ENCODE data around the gene OXSM. TPM values are rescaled to one million over a fixed set of nuclear protein-coding genes. Genes with fewer than 3 reads are reported as not detected.

The OXSM gene
- total RNA-seq = 10 to 100 TPM; 10.4 to 13.6 TPM

GRCh38 chr3:25789596-25790556, at the start of gene OXSM:
TSS of gene OXSM (plus strand) at chr3:25790090. CDS start at chr3:25791021, 931 bp downstream.
- Mint-ChIP-seq H3K27ac (peak within 1 kb of the TSS; percentile 99), H3K27me3 (peaks cover 2% of the 10 kb centered on the region), H3K9me3 (no peaks in the 10 kb centered on the region), H3K4me1 (peaks cover 37% of the 10 kb centered on the region), H3K4me3 (peak within 1 kb of the TSS; percentile 99), H3K36me3 (peaks cover 22% of the 10 kb centered on the region)
- peak; percentile 98 for ATAC-seq (ENCODE audit: low read depth)
- POLR2A ChIA-PET = interaction anchor here (1.2 kb wide), 1 partner anchor 126 kb away, joined by 6 read pairs; no protein-coding TSS in a partner anchor
- DNase-seq = peak; percentile 86

DNA sequence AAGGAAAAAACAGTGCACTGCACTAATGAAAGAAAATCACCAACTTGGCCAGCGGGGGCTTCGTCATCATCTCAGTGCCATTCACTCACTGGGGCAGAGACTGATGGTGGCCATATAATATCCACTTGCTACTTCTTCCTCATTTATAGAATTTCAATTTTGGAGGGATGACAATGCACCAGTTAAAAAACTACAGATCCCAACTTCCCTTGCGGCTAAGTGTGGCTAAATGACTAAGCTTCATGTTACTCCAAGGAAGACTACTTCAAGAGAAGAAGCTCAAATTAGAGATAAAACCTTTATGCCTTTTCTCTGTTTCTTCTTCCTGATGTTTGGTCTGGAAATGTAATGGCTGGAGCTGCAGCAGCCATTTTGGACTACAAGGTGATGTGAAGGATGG, 45.4 kb upstream of the OXSM start:
- POLR2A ChIA-PET = no interaction called here
- Mint-ChIP-seq H3K27me3 (no peaks in the 10 kb centered on the region), H3K4me3 (no peak overlapping the region), H3K4me1 (peaks cover 1% of the 10 kb centered on the region), H3K36me3 (peaks cover 47% of the 10 kb centered on the region), H3K27ac (no peak overlapping the region), H3K9me3 (no peaks in the 10 kb centered on the region)
- ATAC-seq (ENCODE audit: low read depth) (no peak), DNase-seq (no peak)

DNA sequence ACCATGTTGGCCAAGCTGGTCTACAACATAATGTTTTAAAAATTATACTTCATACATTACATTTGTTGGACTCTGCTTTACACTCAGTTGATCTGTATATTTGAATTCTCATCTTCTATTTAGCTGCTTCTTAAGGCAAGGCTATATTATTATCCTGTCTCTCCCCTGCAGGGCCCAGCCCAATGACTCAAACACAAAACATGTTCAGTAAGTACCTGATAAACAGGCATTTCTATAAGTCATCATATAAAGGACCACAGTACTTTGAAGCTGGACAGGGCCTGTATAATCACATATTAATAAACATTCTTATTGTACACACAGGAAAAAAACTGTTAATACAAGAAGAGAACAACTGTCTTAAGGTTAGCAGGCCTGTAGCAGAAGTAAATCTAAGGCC, 42.9 kb upstream of the OXSM start:
- H3K27ac Mint-ChIP-seq = no peak overlapping the region
- POLR2A ChIA-PET = no interaction called here
- no peaks in the 10 kb centered on the region for H3K4me1 Mint-ChIP-seq
- ATAC-seq (ENCODE audit: low read depth) = no peak
- H3K9me3 Mint-ChIP-seq = no peaks in the 10 kb centered on the region
- peaks cover 61% of the 10 kb centered on the region for H3K36me3 Mint-ChIP-seq
- H3K27me3 Mint-ChIP-seq = no peaks in the 10 kb centered on the region
- no peak for DNase-seq
- H3K4me3 Mint-ChIP-seq = no peak overlapping the region

- ATAC-seq (ENCODE audit: low read depth) (no peak), DNase-seq (no peak)
- peaks cover 59% of the 10 kb centered on the region for H3K36me3 Mint-ChIP-seq
- no peaks in the 10 kb centered on the region for H3K27me3 Mint-ChIP-seq
- H3K4me3 Mint-ChIP-seq = no peak overlapping the region
- H3K9me3 Mint-ChIP-seq = no peaks in the 10 kb centered on the region
- no peak overlapping the region for H3K27ac Mint-ChIP-seq
- POLR2A ChIA-PET = no interaction called here
- H3K4me1 Mint-ChIP-seq = no peaks in the 10 kb centered on the region
Measured at GRCh38 chr3:25748189-25748588, 41.7 kb upstream of the OXSM start.

DNA sequence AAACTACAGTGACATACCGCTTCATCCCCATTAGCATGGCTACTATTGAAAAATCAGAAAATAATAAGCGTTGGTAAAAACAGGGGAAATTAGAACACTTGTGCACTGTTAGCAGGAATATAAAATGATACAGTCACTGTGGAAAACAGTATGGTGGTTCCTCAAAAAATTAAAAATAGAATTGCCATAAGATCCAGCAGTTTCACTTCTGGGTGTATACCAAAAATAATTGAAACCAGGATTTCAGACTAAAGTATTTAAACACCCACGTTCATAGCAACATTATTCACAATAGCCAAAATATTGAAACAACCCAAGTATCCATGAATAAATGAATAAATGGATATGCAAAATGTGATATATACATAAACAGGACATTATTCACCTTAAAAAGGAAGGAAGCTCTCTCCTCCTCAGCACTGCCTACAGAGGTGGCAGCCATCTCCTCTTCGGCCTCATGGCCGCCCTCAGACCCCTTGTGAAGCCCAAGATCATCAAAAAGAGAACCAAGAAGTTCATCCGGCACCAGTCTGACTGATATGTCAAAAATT, 40.8 kb upstream of the OXSM start:
- DNase-seq = no peak
- ATAC-seq (ENCODE audit: low read depth) = no peak
- Mint-ChIP-seq H3K36me3 (peaks cover 52% of the 10 kb centered on the region), H3K27me3 (no peaks in the 10 kb centered on the region), H3K9me3 (no peaks in the 10 kb centered on the region), H3K27ac (no peak overlapping the region), H3K4me1 (peaks cover under 1% of the 10 kb centered on the region), H3K4me3 (no peak overlapping the region)
- POLR2A ChIA-PET = no interaction called here

GRCh38 chr3:25751048-25751447, 38.8 kb upstream of the OXSM start:
- H3K4me1 Mint-ChIP-seq = peaks cover 4% of the 10 kb centered on the region
- no peak for ATAC-seq (ENCODE audit: low read depth)
- no peaks in the 10 kb centered on the region for H3K9me3 Mint-ChIP-seq
- H3K27me3 Mint-ChIP-seq = no peaks in the 10 kb centered on the region
- H3K4me3 Mint-ChIP-seq = no peak overlapping the region
- peaks cover 49% of the 10 kb centered on the region for H3K36me3 Mint-ChIP-seq
- no peak overlapping the region for H3K27ac Mint-ChIP-seq
- DNase-seq = no peak
- POLR2A ChIA-PET = no interaction called here

DNA sequence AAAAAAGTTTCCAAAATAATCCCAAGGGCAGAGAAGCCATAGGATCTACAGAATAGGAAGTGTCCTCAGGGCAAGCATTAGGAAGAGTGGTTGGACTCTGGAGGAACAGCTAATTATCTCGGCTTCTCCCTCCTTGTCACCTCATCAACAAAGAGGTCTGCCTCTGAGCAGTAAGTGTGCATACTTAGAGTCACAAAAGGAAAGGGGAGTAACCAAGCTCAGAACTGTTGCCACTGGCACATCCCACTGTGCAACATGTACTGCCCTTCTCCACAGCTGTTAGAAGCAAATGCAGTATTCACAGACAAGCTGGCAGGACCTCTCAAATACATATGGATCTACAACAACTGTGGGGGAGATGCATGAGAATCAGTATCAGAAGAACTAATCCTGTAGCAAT, 38.2 kb upstream of the OXSM start:
- ATAC-seq (ENCODE audit: low read depth) (no peak), DNase-seq (no peak)
- no peaks in the 10 kb centered on the region for H3K9me3 Mint-ChIP-seq
- H3K27me3 Mint-ChIP-seq = no peaks in the 10 kb centered on the region
- H3K27ac Mint-ChIP-seq = no peak overlapping the region
- H3K4me3 Mint-ChIP-seq = no peak overlapping the region
- H3K4me1 Mint-ChIP-seq = peaks cover 4% of the 10 kb centered on the region
- H3K36me3 Mint-ChIP-seq = peaks cover 54% of the 10 kb centered on the region
- POLR2A ChIA-PET = no interaction called here

DNA sequence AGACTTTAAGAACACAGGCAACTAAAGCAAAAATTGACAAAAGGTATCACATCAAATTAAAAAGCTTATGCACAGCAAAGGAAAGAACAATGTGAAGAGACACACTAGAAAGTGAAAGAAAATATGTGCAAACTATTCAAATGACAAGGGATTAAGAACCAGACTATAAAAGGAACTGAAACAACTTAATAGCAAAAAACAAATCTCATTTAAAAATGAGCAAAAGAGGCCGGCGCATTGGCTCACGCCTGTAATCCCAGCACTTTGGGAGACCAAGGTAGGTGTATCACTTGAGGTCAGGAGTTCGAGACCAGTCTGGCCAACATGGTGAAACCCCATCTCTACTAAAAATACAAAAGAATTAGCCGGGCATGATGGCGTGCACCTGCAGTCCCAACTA, 21.0 kb upstream of the OXSM start:
- Mint-ChIP-seq H3K4me1 (peaks cover 6% of the 10 kb centered on the region), H3K9me3 (peaks cover 20% of the 10 kb centered on the region), H3K4me3 (no peak overlapping the region), H3K36me3 (peaks cover 68% of the 10 kb centered on the region), H3K27ac (no peak overlapping the region), H3K27me3 (no peaks in the 10 kb centered on the region)
- no peak for ATAC-seq (ENCODE audit: low read depth)
- no peak for DNase-seq
- POLR2A ChIA-PET = no interaction called here

DNA sequence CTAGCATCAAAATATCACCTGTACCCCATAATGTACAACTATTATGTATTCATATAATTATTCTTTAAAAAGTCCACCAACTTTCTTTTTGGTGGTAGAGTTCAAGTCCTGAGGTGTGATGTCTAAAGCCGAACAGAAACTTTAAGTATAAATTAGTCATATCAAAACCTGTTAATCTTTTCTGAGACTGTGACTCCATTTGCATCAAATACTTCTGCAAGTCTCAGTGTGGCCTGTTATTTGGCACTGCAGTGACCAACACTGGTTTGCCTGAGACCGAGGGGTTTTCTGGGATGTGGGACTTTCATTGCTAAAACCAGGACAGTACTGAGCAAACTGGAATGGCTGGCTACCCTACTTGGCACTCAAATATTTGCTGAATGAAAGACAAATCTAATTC, 14.0 kb upstream of the OXSM start:
- peaks cover 22% of the 10 kb centered on the region for H3K9me3 Mint-ChIP-seq
- ATAC-seq (ENCODE audit: low read depth) (no peak), DNase-seq (no peak)
- H3K4me3 Mint-ChIP-seq = no peak overlapping the region
- H3K36me3 Mint-ChIP-seq = peaks cover 73% of the 10 kb centered on the region
- H3K27me3 Mint-ChIP-seq = no peaks in the 10 kb centered on the region
- POLR2A ChIA-PET = no interaction called here
- no peak overlapping the region for H3K27ac Mint-ChIP-seq
- peaks cover 13% of the 10 kb centered on the region for H3K4me1 Mint-ChIP-seq

DNA sequence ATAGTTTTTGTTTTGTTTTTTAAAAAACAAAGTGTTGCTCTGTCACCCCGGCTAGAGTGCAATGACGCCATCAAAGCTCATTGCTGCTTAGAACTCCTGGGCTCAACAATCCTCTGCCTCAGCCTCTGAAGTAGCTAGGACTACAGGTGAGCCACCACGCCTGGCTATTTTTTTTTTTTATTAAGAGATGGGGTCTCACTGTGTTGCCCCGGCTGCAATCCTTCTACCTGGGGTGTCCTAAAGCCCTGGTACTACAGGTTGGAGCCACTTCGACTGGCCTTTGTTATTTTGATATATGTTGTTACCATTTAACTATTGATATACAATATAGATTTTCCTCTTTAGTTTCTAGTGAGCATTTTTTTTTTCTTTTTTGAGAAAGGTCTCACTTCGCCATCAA, 9.3 kb upstream of the OXSM start:
- Mint-ChIP-seq H3K9me3 (peaks cover 2% of the 10 kb centered on the region), H3K36me3 (peaks cover 35% of the 10 kb centered on the region), H3K4me1 (peaks cover 33% of the 10 kb centered on the region), H3K27ac (no peak overlapping the region), H3K4me3 (peak overlapping the region; percentile 91), H3K27me3 (no peaks in the 10 kb centered on the region)
- POLR2A ChIA-PET = no interaction called here
- no peak for ATAC-seq (ENCODE audit: low read depth)
- no peak for DNase-seq

- POLR2A ChIA-PET = no interaction called here
- ATAC-seq (ENCODE audit: low read depth) = no peak
- Mint-ChIP-seq H3K36me3 (peaks cover 30% of the 10 kb centered on the region), H3K27me3 (peaks cover 2% of the 10 kb centered on the region), H3K27ac (no peak overlapping the region), H3K4me1 (peaks cover 33% of the 10 kb centered on the region), H3K4me3 (peak overlapping the region; percentile 91), H3K9me3 (peaks cover 2% of the 10 kb centered on the region)
- no peak for DNase-seq
Measured at GRCh38 chr3:25781145-25781757, 8.6 kb upstream of the OXSM start.

DNA sequence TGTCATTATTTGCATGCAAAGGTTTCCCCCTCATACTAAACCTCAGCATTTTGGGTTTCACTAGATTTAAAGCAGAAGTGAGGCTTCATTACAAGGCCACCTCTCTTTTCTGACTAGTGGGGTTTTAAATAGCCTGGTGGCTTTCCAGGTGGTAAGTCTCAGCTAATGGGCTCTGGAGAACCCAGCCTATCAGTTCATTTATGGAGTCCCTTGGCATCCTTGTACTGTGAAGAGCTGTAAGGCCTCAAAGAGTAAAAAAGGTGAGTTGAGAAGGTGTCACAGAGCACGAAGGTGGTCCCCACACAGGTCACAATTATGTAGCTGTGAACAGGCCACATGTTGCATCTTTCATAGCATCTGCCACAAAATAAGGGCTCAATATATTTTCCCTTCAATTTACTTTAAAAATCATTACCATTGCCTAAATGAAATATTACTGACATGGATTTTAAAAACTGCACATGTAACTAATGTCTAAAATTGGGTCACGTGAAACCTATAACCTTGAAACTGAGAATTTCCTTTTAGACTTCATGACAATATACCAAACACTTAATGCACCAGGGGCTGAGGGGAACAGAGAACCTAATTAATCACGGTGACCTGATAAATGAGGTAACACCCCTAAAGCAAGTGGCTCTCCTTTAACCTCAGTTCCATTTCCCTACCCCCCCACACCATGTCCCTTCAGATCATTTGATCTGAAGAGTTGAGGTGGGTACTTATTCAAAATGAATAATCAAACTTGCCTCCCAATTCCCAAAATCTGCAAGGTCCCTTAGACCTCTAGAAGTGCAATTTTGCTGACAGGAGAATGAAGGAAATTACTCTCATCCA, 7.9 kb upstream of the OXSM start:
- POLR2A ChIA-PET = no interaction called here
- ATAC-seq (ENCODE audit: low read depth) = no peak
- H3K4me3 Mint-ChIP-seq = peak overlapping the region; percentile 91
- H3K9me3 Mint-ChIP-seq = peaks cover 2% of the 10 kb centered on the region
- peaks cover 22% of the 10 kb centered on the region for H3K36me3 Mint-ChIP-seq
- DNase-seq = no peak
- H3K27me3 Mint-ChIP-seq = peaks cover 2% of the 10 kb centered on the region
- H3K4me1 Mint-ChIP-seq = peaks cover 33% of the 10 kb centered on the region
- peak overlapping the region; percentile 86 for H3K27ac Mint-ChIP-seq

DNA sequence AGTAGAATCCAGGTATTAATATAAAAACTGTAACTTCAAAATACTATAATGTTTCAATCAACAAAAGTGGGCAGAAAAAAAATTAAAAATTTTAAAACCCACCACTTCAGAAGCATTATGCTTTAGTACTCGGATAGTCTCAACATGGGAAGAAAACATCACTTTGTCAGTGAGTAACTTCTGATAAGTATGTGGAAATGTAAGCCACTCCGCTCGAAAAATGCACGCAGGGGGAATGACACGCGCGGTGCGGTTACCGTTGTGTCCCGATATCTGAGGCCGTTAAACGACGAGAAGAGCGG, 7.3 kb upstream of the OXSM start:
- Mint-ChIP-seq H3K4me3 (peak overlapping the region; percentile 91), H3K9me3 (peaks cover under 1% of the 10 kb centered on the region), H3K27me3 (peaks cover 2% of the 10 kb centered on the region), H3K27ac (peak overlapping the region; percentile 86), H3K36me3 (peaks cover 20% of the 10 kb centered on the region), H3K4me1 (peaks cover 34% of the 10 kb centered on the region)
- POLR2A ChIA-PET = interaction anchor here (0.8 to 1.6 kb wide), 5 partner anchors 9 to 1866 kb away, joined by 3 to 11 read pairs (median 3); partner anchors contain the start of genes NKIRAS1 and RPL15
- ATAC-seq (ENCODE audit: low read depth) (no peak), DNase-seq (no peak)
